Stimulated activated CD8-positive, alpha-beta memory T cell treated with anti-CD3 and anti-CD28 coated beads, Interleukin-12 subunit alpha, Interleukin-12 subunit beta, amount 100 ng/mL, for 24 hours (primary cell): Measurements from ENCODE around the gene SH3GL3.

ENCODE experiments used
- DNase-seq: peaks from one replicate; pipeline ENCODE4 v3.0.0-alpha.2; 2020; ENCODE audit errors: extremely low read depth

SH3GL3 gene

GRCh38 chr15:83462953-83463433, 15.9 kb downstream of the SH3GL3 start:
- DNase-seq = no peak

GRCh38 chr15:83470887-83471286, 23.7 kb downstream of the SH3GL3 start:
- DNase-seq = no peak

DNA sequence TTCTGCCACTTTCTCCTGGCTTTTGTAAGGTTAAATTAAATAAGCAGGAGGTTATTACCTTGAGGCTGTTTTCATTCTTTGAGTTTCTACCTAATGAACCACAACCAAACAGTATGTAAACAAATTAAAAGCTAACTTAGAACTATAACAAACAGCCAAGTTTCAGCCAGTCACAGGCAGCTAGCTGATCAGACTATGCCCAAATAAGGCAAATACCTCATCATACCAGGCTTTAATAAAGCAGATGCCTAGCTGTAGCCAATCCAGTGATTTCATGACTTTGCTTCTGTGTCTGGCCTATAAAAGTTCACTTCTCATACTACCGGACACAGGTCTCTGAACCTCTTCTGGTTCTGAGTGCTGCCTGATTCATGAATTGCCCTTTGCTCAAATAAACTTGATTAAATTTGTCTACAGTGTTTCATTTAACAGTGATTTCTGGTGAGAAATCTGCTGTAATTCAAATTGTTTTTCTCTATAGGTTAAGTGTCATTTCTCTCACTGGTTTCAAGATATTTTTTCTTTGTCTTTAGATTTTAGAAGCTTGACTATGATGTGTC, 24.2 kb downstream of the SH3GL3 start:
- DNase-seq = no peak

DNA sequence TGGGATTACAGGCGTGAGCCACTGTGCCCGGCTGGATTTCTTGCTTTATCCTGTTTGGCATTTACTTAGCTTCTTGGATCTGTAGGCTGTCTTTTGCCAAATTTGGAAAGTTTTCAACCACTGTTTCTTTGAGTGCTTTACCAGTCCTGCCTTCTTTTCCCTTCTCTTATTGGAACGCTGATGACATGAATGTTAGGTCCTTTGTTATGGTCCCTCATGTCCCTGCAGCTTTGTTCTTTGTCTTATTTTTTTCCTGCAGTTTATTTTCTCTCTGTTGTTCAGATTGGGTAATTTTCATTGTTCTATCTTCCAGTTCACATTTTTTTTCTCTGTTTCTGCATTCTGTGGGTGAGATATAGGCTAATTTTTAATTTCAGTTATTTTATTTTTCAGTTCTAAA, 25.0 kb downstream of the SH3GL3 start:
- DNase-seq = no peak

DNA sequence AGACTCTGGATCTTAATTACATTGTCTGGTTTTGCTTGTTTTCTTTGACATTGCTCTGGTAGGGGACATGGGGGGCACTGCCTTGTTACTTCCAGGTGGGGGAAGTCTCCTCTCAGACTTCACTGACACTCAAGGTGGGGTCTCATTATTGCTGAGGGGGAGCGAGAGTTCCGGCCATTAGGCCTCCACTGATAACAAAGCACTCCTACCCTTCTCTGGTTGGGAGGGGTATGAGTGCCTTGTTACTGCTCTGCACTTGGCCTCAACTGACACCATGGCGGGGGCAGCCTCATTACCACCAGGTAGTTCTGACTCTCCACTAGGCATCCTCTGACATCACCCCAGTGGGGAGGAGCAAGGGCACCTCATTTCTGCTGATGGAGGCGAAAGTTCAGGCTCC, 25.7 kb downstream of the SH3GL3 start:
- DNase-seq = no peak

GRCh38 chr15:83474578-83474977, 27.4 kb downstream of the SH3GL3 start:
- no peak for DNase-seq

GRCh38 chr15:83475551-83475950, 28.4 kb downstream of the SH3GL3 start:
- DNase-seq = no peak

GRCh38 chr15:83476066-83476465, 28.9 kb downstream of the SH3GL3 start:
- no peak for DNase-seq

- DNase-seq = no peak
Measured at GRCh38 chr15:83476708-83477107, 29.6 kb downstream of the SH3GL3 start.

DNA sequence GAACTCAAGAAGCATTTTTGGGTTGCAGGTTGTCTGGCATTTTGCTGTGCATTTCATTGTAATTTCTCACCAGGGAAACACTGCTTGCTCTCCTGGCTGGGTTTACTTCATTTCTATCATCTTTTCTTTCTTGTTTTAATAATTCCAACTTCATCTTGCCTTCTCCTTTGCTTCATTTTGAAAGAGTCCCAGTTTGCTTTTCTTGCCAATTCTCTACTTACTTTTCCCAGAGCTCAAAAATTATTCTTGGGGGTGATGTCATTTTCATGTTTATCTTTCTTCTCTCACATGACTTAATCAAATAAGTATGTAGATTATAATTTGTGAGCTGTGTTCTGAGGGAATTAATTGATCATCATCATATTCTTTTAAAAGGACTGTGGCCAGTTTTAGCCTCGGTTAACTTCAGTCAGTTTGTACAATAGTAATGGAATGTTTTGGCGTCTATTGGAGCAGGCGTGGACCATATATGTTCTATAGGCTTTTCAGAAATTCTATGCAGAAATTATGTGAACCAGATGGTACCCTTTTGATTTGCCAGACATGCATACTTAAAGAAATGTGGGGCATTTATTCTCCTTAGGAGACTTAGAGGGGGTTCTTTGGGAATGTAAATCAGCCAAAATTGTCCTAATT, 30.1 kb downstream of the SH3GL3 start:
- DNase-seq = no peak

DNA sequence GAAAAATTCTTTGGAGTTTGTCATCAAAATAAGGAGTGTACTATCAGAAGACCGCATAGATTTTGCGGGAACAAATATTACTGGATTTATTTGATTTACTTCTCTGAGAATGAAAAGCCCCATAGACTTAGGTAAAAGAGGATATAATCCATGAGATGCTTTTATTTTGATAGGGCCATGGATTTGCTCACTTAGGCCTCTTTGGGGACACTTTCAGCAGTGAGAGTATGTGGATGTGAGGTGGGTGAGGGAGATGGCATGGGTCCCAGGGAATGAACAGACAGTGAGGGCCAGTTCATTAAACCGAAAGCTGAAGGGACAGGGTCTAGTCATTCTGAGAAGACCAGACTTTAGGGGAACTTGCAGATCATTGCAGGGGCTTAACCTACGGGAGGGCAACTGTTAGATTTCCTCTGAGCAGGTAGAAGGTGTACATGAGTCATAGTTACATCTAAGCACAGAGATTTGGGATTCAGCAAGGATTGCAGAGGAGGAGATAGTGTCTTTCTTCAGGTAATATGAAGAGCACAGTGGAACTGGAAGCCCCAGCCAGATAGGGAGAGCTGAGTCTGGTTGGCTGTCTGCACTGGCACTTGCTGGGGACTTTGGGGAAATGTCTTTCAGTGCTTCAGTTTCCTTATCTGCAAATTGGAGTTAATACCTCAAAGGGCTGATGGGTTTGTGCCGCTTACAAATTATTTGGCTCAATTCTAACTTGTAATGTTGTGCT, 30.8 kb downstream of the SH3GL3 start:
- DNase-seq = no peak

DNA sequence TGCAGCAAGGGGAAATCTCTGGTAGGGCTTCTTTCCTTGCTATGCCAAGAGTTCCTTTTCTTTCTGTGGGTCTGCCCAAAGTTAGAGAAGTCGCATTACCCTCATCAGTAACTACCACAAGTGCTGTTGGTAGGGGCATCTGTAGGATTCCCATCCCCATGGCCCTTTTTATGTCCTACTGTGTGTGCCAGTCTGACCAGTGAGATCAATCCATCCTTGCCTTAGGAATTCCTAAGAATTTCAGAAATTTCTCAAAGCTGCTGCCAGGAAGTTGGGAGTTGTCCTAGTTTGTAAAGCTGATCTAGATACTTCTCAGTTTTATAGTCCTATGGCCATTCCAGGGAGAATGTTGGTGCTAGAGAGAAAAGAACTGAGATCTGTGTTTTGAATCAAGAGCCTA, 36.5 kb downstream of the SH3GL3 start:
- DNase-seq = no peak

- DNase-seq = no peak
Measured at GRCh38 chr15:83484636-83485035, 37.5 kb downstream of the SH3GL3 start.

DNA sequence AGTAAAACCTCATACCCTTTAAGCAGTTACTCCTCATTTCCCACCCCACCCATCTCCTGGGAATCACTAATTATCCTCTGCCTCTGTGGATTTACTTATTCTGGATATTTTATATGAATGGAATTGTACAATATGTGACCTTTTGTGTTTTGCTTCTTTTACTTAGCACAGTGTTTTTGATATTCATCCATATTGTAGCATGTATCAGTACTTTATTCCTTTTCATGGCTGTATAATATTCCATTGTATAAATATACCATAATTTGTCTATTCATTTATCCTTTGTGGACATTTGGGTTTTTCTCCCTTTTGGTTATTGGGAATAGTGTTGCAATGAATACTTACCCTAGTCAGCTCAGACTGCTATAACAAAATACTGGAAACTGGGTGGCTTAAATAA, 39.2 kb downstream of the SH3GL3 start:
- no peak for DNase-seq

DNA sequence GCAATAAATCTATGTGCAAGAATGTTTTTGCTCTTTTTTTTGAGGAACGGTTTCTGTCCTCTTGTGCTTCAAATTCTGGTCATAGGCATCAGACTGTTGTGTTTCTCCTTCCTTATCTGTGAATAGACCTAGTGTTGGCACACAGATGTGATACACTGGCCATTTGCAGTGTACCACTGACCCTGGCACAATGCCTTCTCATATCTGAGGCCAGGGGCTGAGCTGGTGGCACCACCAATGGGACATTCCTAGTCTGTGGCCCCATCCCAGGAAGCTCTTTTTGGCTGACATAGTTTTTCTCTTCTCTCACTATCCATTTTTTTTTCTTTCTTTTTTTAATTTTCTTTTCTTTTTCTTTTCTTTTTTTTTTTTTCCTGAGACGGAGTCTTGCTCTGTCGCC, 40.4 kb downstream of the SH3GL3 start:
- DNase-seq = no peak

- DNase-seq = no peak
Measured at GRCh38 chr15:83489690-83490089, 42.5 kb downstream of the SH3GL3 start.

DNA sequence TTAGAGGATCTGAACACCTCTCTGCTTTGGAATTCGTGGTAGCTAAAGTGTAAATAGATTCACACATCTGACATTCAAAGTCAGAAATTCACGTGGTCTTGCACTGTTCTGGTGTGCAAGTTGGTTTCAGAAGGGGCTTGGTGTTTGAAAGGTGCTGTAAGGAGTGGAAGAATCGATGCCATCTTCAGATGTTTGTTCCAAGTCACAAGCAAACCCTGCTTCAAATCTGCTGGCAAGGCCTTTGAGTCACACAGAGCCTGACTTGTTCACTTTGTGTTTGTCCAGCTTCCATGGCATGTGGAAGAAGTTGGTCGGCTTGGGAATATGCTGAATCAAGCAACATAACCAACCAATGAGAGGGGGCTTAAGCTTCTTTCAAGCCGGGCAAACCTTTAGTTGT, 44.3 kb downstream of the SH3GL3 start:
- DNase-seq = no peak

GRCh38 chr15:83496766-83497165, 49.6 kb downstream of the SH3GL3 start:
- no peak for DNase-seq

- DNase-seq = no peak
Measured at GRCh38 chr15:83498374-83498773, 51.2 kb downstream of the SH3GL3 start.

DNA sequence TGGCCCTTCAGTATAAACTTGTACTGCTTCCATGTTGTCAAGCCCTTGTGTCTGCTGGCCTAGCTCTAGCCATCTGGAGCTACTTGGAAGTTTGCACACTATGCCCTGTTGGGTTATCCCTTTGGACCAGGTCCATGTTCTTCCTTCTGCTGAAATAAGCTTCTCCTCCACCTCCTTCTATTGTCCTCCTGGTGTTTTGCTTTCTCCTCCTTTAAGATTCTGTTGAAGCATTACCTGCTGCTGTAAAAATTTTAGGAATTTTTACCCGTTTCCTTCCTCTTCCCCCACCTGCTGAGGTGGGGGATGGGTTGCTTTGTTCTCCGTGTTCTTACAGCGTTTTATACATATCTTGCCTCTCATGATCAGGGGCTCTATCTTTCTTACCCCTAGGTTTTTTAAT, 51.7 kb downstream of the SH3GL3 start:
- DNase-seq = no peak

GRCh38 chr15:83499476-83499875, 52.3 kb downstream of the SH3GL3 start:
- no peak for DNase-seq

DNA sequence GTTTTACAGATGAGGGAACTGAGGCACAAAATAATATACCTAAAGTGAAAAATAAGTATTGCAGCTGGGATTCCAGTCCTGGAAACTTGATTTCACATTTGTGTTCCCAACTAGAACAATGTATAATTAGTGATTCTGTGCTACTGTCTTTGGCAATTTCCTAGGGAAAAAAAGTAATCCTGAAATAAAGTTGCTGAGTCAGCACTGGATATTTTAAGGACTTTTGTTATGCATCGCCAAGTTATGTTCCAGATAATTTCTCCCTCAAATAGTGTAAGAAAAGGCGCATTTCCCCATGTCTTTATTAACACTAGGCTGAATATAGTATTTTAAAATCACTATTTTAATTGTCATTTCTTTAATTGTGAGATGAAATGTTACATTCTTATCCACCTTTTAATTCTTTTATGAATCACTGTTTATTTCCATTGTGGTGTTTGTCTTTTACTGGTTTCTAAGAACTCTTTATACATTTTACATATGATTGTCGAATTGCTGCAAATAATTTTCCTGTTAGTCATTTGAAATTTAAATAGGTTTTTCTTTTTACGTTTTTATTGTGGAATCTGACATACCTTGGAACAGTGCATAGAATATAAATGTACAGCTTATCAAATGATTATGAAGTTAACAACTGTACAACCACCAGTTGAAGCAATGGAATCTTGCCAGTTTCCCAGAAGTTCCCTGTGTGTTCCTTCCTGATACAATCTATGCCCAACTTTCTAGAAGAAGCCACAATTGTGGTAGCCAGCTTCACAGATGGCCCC, 56.6 kb downstream of the SH3GL3 start:
- no peak for DNase-seq

- no peak for DNase-seq
Measured at GRCh38 chr15:83504365-83504764, 57.2 kb downstream of the SH3GL3 start.
